ENCODE data around the gene ARHGAP35. TPM values are rescaled to one million over a fixed set of nuclear protein-coding genes. Genes with fewer than 3 reads are reported as not detected.

The ARHGAP35 gene
- 27.5 and 32.1 TPM in 2 replicates for total RNA-seq

GRCh38 chr19:46860846-46861690 is at the start of gene ARHGAP35:
TSS of gene ARHGAP35 (plus strand) at chr19:46860997. CDS start at chr19:46918676, 57,679 bp downstream.

GRCh38 chr19:46850228-46851203 is 10.3 kb upstream of the ARHGAP35 start, which contains the start of gene AP2S1:
TSS of gene AP2S1 (minus strand) at chr19:46850846. CDS start at chr19:46850766, 80 bp downstream.

Other genes with a start within 250 kb of the ARHGAP35 start
- gene PTGIR, start 235.9 kb upstream of the ARHGAP35 start, total RNA-seq = 1.0 TPM in 1 of 2 replicates, not detected in the other
- gene GNG8, start 224.8 kb upstream of the ARHGAP35 start, total RNA-seq = not detected in 2 replicates
- 0.33 and 1.8 TPM in 2 replicates for gene DACT3, start 199.8 kb upstream of the ARHGAP35 start, total RNA-seq
- gene PRKD2, start 143.9 kb upstream of the ARHGAP35 start, total RNA-seq = 29.7 and 34.5 TPM in 2 replicates
- gene FKRP, start 114.9 kb upstream of the ARHGAP35 start, total RNA-seq = 18.4 and 22.8 TPM in 2 replicates
- gene STRN4, start 114.5 kb upstream of the ARHGAP35 start, total RNA-seq = 97.3 and 109 TPM in 2 replicates
- 181 and 284 TPM in 2 replicates for gene SLC1A5, start 72.4 kb upstream of the ARHGAP35 start, total RNA-seq
- 208 and 285 TPM in 2 replicates for gene AP2S1, start 10.2 kb upstream of the ARHGAP35 start, total RNA-seq
- 0.16 and 1.0 TPM in 2 replicates for gene NPAS1, start 158.8 kb downstream of the ARHGAP35 start, total RNA-seq
- 64.3 and 83.3 TPM in 2 replicates for gene TMEM160, start 187.6 kb downstream of the ARHGAP35 start, total RNA-seq